ENCODE results near the gene CDK9. TPM values are rescaled to one million over a fixed set of nuclear protein-coding genes. Genes with fewer than 3 reads are reported as not detected.
A peak's percentile ranks its signal among the peaks of the same experiment; 100 is the strongest.

Gene CDK9
- total and polyA plus RNA-seq, 10 of the 15 experiments (the other 5 are each of a cell fraction or from before 2014, with no cell fraction given) = 7.3 to 92.6 (median 51.6) TPM

- TF ChIP-seq ATF7 (IDR thresholded peaks at IDR 0.05; ENCODE audit: low read depth) (0 out of 2 replicates have a peak, but pooled peaks have one; percentile 28), RELA (IDR thresholded peaks at IDR 0.05; ENCODE audit: borderline replicate concordance, partially characterized antibody) (no peak), TCF3 (IDR thresholded peaks at IDR 0.05; ENCODE audit: borderline replicate concordance, insufficient read depth, low read depth, low read length) (no peak), CBX5 (IDR thresholded peaks at IDR 0.05; ENCODE audit: low read depth) (no peak), RUNX3 (IDR thresholded peaks at IDR 0.05; ENCODE audit: low read length) (no peak), ZBTB33 (IDR thresholded peaks at IDR 0.05) (no peak), NFXL1 (IDR thresholded peaks at IDR 0.05; ENCODE audit: borderline replicate concordance) (no peak), NBN (IDR thresholded peaks at IDR 0.05) (0 out of 2 replicates have a peak, but pooled peaks have one; percentile 60), RBBP5 (conservative IDR thresholded peaks at IDR 0.05) (no peak), IRF3 (IDR thresholded peaks at IDR 0.05) (no peak)
Observed at GRCh38 chr9:127770905-127771569, 14.8 kb upstream of the CDK9 start (continued).
